ENCODE results near the gene PCSK5.

GRCh38 chr9:75933982-75934381 is 43.5 kb downstream of the PCSK5 start:
- TF ChIP-seq POLR2AphosphoS5 (IDR thresholded peaks at IDR 0.05) (no peak), POLR2A (IDR thresholded peaks at IDR 0.05) (no peak)
- TF ChIP-seq, protein P1, sequence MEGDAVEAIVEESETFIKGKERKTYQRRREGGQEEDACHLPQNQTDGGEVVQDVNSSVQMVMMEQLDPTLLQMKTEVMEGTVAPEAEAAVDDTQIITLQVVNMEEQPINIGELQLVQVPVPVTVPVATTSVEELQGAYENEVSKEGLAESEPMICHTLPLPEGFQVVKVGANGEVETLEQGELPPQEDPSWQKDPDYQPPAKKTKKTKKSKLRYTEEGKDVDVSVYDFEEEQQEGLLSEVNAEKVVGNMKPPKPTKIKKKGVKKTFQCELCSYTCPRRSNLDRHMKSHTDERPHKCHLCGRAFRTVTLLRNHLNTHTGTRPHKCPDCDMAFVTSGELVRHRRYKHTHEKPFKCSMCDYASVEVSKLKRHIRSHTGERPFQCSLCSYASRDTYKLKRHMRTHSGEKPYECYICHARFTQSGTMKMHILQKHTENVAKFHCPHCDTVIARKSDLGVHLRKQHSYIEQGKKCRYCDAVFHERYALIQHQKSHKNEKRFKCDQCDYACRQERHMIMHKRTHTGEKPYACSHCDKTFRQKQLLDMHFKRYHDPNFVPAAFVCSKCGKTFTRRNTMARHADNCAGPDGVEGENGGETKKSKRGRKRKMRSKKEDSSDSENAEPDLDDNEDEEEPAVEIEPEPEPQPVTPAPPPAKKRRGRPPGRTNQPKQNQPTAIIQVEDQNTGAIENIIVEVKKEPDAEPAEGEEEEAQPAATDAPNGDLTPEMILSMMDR (IDR thresholded peaks at IDR 0.05), result no peak

Data from prostate gland (tissue), 2 donors.